IMR-90 (cell line): ENCODE results near the gene OSM. TPM values are rescaled to one million over a fixed set of nuclear protein-coding genes. Genes with fewer than 3 reads are reported as not detected.

ENCODE experiments used
- ATAC-seq: fragments of 200-7000 bp; cut with Tn5 transposase; 2 replicates; pipeline ENCODE4 v1.9.1; 2020; ENCODE audit warnings: low read depth, mild to moderate bottlenecking, moderate library complexity
- BruUV-seq: library from RNA; stranded (reverse); fragments of 400-500 nt; replicated peaks from 2 replicates; lab custom pipeline; 2021; lab: Mats Ljungman, UMichigan
- CTCF ChIA-PET: fragments of 300-600 bp; formaldehyde crosslinking; extraction: SDS; loops from one replicate; lab custom pipeline; 2021; ENCODE audit warnings: antibody characterized with exemption; lab: Yijun Ruan, JAX
- POLR2A ChIA-PET: fragments of 300-600 bp; sonication (Branson Sonifier 250); formaldehyde crosslinking; loops from one replicate; lab custom pipeline; 2022; ENCODE audit warnings: antibody characterized with exemption; ENCODE audit not compliant: unreplicated experiment; lab: Charles Lee
- DNase-seq: peaks from one replicate; pipeline ENCODE4 v3.0.0; 2013
- H2AFZ ChIP-seq: replicated peaks from 2 replicates; pipeline ENCODE3; 2013; ENCODE audit warnings: low read length, mild to moderate bottlenecking; ENCODE audit not compliant: poor library complexity
- H2AK5ac ChIP-seq: 2 replicates; pipeline ENCODE4 v1.6.1; 2013; ENCODE audit warnings: low read depth, low read length, inconsistent platforms
- H2AK9ac ChIP-seq: replicated peaks from 2 replicates; pipeline ENCODE3; 2013; ENCODE audit warnings: mild to moderate bottlenecking, low read depth, low read length, moderate library complexity; ENCODE audit not compliant: poor library complexity
- H2BK120ac ChIP-seq: 2 replicates; pipeline ENCODE4 v1.6.1; 2013; ENCODE audit warnings: low read depth, low read length, inconsistent platforms
- H2BK15ac ChIP-seq: 3 replicates; pipeline ENCODE4 v1.6.1; 2013; ENCODE audit warnings: low read depth, low read length, inconsistent platforms
- H2BK20ac ChIP-seq: 2 replicates; pipeline ENCODE4 v1.6.1; 2013; ENCODE audit warnings: low read depth, mild to moderate bottlenecking, inconsistent platforms, low read length, moderate library complexity
- H2BK5ac ChIP-seq: 2 replicates; pipeline ENCODE4 v1.6.1; 2013; ENCODE audit warnings: mild to moderate bottlenecking, low read depth, low read length, inconsistent platforms; ENCODE audit not compliant: poor library complexity, severe bottlenecking
- H3K14ac ChIP-seq: replicated peaks from 2 replicates; pipeline ENCODE4 v1.6.1; 2013; ENCODE audit warnings: low read depth, low read length, inconsistent platforms
- H3K18ac ChIP-seq: 2 replicates; pipeline ENCODE4 v1.6.1; 2013; ENCODE audit warnings: low read depth, low read length, control low read depth
- H3K23ac ChIP-seq: 2 replicates; pipeline ENCODE4 v1.6.1; 2013; ENCODE audit warnings: low read depth, low read length, inconsistent platforms
- H3K27ac ChIP-seq: 2 replicates; pipeline ENCODE4 v1.5.1; 2013; ENCODE audit warnings: mild to moderate bottlenecking, control low read depth, low read length; ENCODE audit not compliant: insufficient read depth
- H3K27me3 ChIP-seq: 2 replicates; pipeline ENCODE4 v1.6.1; 2013; ENCODE audit warnings: low read length; ENCODE audit not compliant: control insufficient read depth, insufficient read depth
- H3K36me3 ChIP-seq: 2 replicates; pipeline ENCODE4 v1.6.1; 2013; ENCODE audit warnings: low read length, mixed read lengths; ENCODE audit not compliant: control insufficient read depth, insufficient read depth
- H3K4ac ChIP-seq: 2 replicates; pipeline ENCODE4 v1.6.1; 2013; ENCODE audit warnings: low read depth, low read length, inconsistent platforms
- H3K4me1 ChIP-seq: 2 replicates; pipeline ENCODE4 v1.6.1; 2013; ENCODE audit warnings: low read length, mixed read lengths; ENCODE audit not compliant: control insufficient read depth, insufficient read depth
- H3K4me2 ChIP-seq: 2 replicates; pipeline ENCODE4 v1.6.1; 2013; ENCODE audit warnings: low read depth, mild to moderate bottlenecking, control low read depth, low read length, moderate library complexity
- H3K4me3 ChIP-seq: 2 replicates; pipeline ENCODE4 v1.5.1; 2013; ENCODE audit warnings: low read depth, mild to moderate bottlenecking, control low read depth, low read length, moderate library complexity; ENCODE audit not compliant: insufficient read depth
- H3K56ac ChIP-seq: 2 replicates; pipeline ENCODE4 v1.6.1; 2013; ENCODE audit warnings: low read length, inconsistent platforms; ENCODE audit not compliant: insufficient read depth; ENCODE audit errors: extremely low read depth
- H3K79me1 ChIP-seq, 2 experiments: 2 replicates each; pipeline ENCODE4 v1.6.1; 2013; ENCODE audit warnings: low read length in 2 of 2, inconsistent platforms in 1 of 2, low read depth in 1 of 2
- H3K9ac ChIP-seq: 2 replicates; pipeline ENCODE4 v1.6.1; 2013; ENCODE audit warnings: low read depth, low read length, control low read depth
- H3K9me1 ChIP-seq: 2 replicates; pipeline ENCODE4 v1.6.1; 2013; ENCODE audit warnings: low read length, inconsistent platforms; ENCODE audit not compliant: insufficient read depth
- H3K9me3 ChIP-seq: 2 replicates; pipeline ENCODE4 v1.6.1; 2013; ENCODE audit warnings: low read length; ENCODE audit not compliant: control insufficient read depth, insufficient read depth
- H4K20me1 ChIP-seq: 2 replicates; pipeline ENCODE4 v1.6.1; 2013; ENCODE audit warnings: low read length, inconsistent platforms; ENCODE audit not compliant: insufficient read depth
- H4K5ac ChIP-seq: 2 replicates; pipeline ENCODE4 v1.6.1; 2013; ENCODE audit warnings: mild to moderate bottlenecking, low read depth, low read length, control low read depth
- H4K8ac ChIP-seq, 2 experiments: 2 replicates each; pipeline ENCODE4 v1.6.1; 2013; ENCODE audit warnings: low read depth in 2 of 2, low read length in 2 of 2, control low read depth in 1 of 2, inconsistent platforms in 1 of 2
- H4K91ac ChIP-seq: 2 replicates; pipeline ENCODE4 v1.6.1; 2013; ENCODE audit warnings: low read depth, low read length, inconsistent platforms; ENCODE audit not compliant: insufficient read depth
- BHLHE40 ChIP-seq: fragments of 150-350 bp; IDR thresholded peaks from 2 replicates; pipeline ENCODE4 v1.6.1; 2016; ENCODE audit warnings: mild to moderate bottlenecking, low read depth, low read length
- CHD1 ChIP-seq: IDR thresholded peaks from 2 replicates; pipeline ENCODE4 v1.6.1; 2012; ENCODE audit warnings: low read depth, low read length, improper control_type of control experiment
- CTCF ChIP-seq: conservative IDR thresholded peaks from 2 replicates; pipeline ENCODE4 v1.5.1; 2012; ENCODE audit warnings: mild to moderate bottlenecking, low read depth, low read length, improper control_type of control experiment
- ELK1 ChIP-seq: fragments of 150-350 bp; IDR thresholded peaks from 2 replicates; pipeline ENCODE4 v1.6.1; 2016; ENCODE audit warnings: low read depth, mild to moderate bottlenecking, low read length, moderate library complexity, borderline replicate concordance
- FOS ChIP-seq: fragments of 150-350 bp; IDR thresholded peaks from 2 replicates; pipeline ENCODE4 v1.6.1; 2016; ENCODE audit warnings: low read depth, low read length
- MAFK ChIP-seq: IDR thresholded peaks from 2 replicates; pipeline ENCODE4 v1.6.1; 2012; ENCODE audit warnings: low read depth, low read length, improper control_type of control experiment
- MAZ ChIP-seq: IDR thresholded peaks from 2 replicates; pipeline ENCODE4 v1.6.1; 2012; ENCODE audit warnings: low read depth, mild to moderate bottlenecking, low read length, improper control_type of control experiment, moderate library complexity, borderline replicate concordance
- MXI1 ChIP-seq: IDR thresholded peaks from 2 replicates; pipeline ENCODE4 v1.6.1; 2012; ENCODE audit warnings: low read depth, mild to moderate bottlenecking, low read length, moderate library complexity, borderline replicate concordance
- POLR2A ChIP-seq: IDR thresholded peaks from 2 replicates; pipeline ENCODE4 v1.6.1; 2012; ENCODE audit warnings: mild to moderate bottlenecking, low read depth, low read length
- RAD21 ChIP-seq: IDR thresholded peaks from 2 replicates; pipeline ENCODE4 v1.6.1; 2012; ENCODE audit warnings: low read length, improper control_type of control experiment
- RCOR1 ChIP-seq: IDR thresholded peaks from 2 replicates; pipeline ENCODE4 v1.6.1; 2012; ENCODE audit warnings: mild to moderate bottlenecking, low read length, improper control_type of control experiment; ENCODE audit not compliant: insufficient replicate concordance
- RFX5 ChIP-seq: IDR thresholded peaks from 2 replicates; pipeline ENCODE4 v1.8.0; 2012; ENCODE audit warnings: low read depth, mild to moderate bottlenecking, low read length, moderate library complexity
- SMC3 ChIP-seq: fragments of 150-350 bp; IDR thresholded peaks from 2 replicates; pipeline ENCODE4 v1.6.1; 2016; ENCODE audit warnings: low read depth, mild to moderate bottlenecking, antibody characterized with exemption, low read length, moderate library complexity
- USF2 ChIP-seq: fragments of 150-350 bp; IDR thresholded peaks from 2 replicates; pipeline ENCODE4 v1.6.1; 2017; ENCODE audit warnings: mild to moderate bottlenecking, antibody characterized with exemption, low read length, low read depth
- WGBS, 2 experiments: methylation state at CpG; one replicate each; pipeline versions ENCODE4 v1.1.5 to v1.1.7; 2013; ENCODE audit warnings: missing lambda C conversion rate in 2 of 2; ENCODE audit not compliant: insufficient read length in 1 of 2; ENCODE audit errors: extremely low coverage in 2 of 2; 5-methylcytosine and 5-hydroxymethylcytosine counted together
- dilution Hi-C: fragments of 300-500 bp; cut with HindIII; formaldehyde crosslinking; loops from one replicate; pipeline ENCODE4 v1.14.3; 2018; ENCODE audit warnings: low sequenced_read_pairs; ENCODE audit not compliant: unreplicated experiment
- in situ Hi-C: fragments of 300-500 bp; cut with MboI; formaldehyde crosslinking; loops from 3 replicates; pipeline ENCODE4 v1.14.3; 2019; ENCODE audit warnings: low sequenced_read_pairs, inconsistent platforms, mixed read lengths
- intact Hi-C: fragments of 100-400 bp; cut with micrococcal nuclease; formaldehyde crosslinking; loops from 2 replicates; pipeline ENCODE4 v1.10.0; 2022
- polyA plus RNA-seq, 3 experiments: library from polyadenylated mRNA; depleted of rRNA; stranded (reverse); fragments of >200 nt; gene quantifications; 2 replicates each; pipeline ENCODE4 v1.2.3, GENCODE V29; 2012; ENCODE audit warnings: low replicate concordance in 1 of 3
- total RNA-seq: library from RNA; depleted of rRNA; stranded (reverse); fragments of >200 nt; gene quantifications from 2 replicates; pipeline ENCODE4 v1.2.3, GENCODE V29; 2012

The OSM gene
- total and polyA plus RNA-seq, 2 of the 4 experiments (the other 2 are of a cell fraction): not detected

DNA sequence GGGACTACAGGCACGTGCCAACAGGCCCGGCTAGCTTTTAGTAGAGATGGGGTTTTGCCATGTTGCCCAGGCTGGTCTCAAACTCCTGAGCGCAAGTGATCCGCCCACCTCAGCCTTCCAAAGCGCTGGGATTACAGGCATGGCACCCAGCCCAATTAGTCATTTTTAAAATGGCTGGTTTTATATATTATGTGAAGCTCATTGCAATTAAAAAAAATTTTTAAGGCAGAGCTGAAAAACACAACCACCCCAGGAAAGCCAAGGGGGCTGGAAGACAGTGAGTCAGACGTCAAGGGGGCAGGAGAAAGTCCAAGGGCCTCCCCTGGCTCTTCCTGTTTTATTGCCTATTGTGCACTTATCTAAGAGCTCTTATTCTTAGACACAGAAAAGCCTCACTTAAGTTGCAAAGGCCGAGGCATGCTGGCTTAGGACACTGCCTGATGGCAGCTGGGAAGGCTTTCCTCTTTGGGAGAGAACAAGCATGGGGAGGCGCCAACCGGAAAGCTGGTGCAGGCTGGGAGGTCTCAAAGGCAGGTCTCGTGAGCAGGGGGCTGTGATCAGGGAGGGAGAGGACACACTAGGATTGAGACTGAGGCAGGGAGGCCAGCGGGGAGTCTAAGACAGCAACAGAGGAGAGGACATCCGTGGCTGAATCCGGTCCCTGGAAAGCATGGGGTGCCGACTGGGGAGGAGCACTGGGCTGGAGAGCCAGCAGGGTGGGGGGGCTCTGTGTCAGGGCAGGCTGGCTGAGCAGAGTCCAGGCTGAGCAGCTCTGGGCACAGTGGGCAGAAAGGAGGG, 11.1 kb upstream of the OSM start:
- DNase-seq: peak; percentile 80
- Histone ChIP-seq H3K9ac (peak overlapping the region; percentile 40), H2AFZ (peak overlapping the region; percentile 64), H3K4ac (peak overlapping the region; percentile 31), H3K9me1 (peaks cover 8% of the 10 kb centered on the region), H3K79me1 (no peaks in the 10 kb centered on the region), H3K4me3 (no peak overlapping the region), H3K27ac (peak overlapping the region; percentile 79), H2AK5ac (peak overlapping the region; percentile 9), H3K4me2 (no peak overlapping the region), H4K8ac (peak overlapping the region; percentile 70 to 94), H3K14ac (peak overlapping the region; percentile 43), H3K18ac (peak overlapping the region; percentile 61), H3K36me3 (no peaks in the 10 kb centered on the region), H3K9me3 (no peaks in the 10 kb centered on the region), H2BK5ac (peak overlapping the region; percentile 3), H2BK120ac (peak overlapping the region; percentile 21; the same call in 1 of the 2 replicates), H4K5ac (peak overlapping the region; percentile 14; the same call in 1 of the 2 replicates), H4K20me1 (no peaks in the 10 kb centered on the region), H3K23ac (no peak overlapping the region), H3K56ac (no peak overlapping the region), H2BK15ac (no peak overlapping the region), H4K91ac (peak overlapping the region; percentile 26; the same call in 1 of the 2 replicates), H3K4me1 (peaks cover 10% of the 10 kb centered on the region), H2AK9ac (peak overlapping the region; percentile 3), H3K27me3 (no peaks in the 10 kb centered on the region), H2BK20ac (no peak overlapping the region)
- ChIA-PET POLR2A (interaction anchor here (1.3 kb wide), 1 partner anchor 49 kb away, joined by 7 read pairs; the partner anchor contains the start of gene TBC1D10A), CTCF (interaction anchor here (0.7 to 1.2 kb wide), 2 partner anchors 11 to 173 kb away, joined by 4 to 6 read pairs; no protein-coding TSS in a partner anchor)
- ATAC-seq: peak; percentile 73
- in situ Hi-C loops: no loop called here
- dilution Hi-C loops: no loop called here
- intact Hi-C loops: no loop called here
- no TSS peak for BruUV-seq
- WGBS, 2 experiments: 45% methylated on average over 6 of the region's 14 CpGs; no CpG with 5 or more reads in 1 of the 2 experiments
- TF ChIP-seq POLR2A: no peak
- TF ChIP-seq RFX5: no peak
- TF ChIP-seq BHLHE40: peak; percentile 31; the same call in 1 of the 2 replicates
- no peak for TF ChIP-seq USF2
- TF ChIP-seq MAFK: peak; percentile 67
- TF ChIP-seq CHD1: no peak
- TF ChIP-seq ELK1: no peak
- no peak for TF ChIP-seq FOS
- TF ChIP-seq RCOR1: no peak
- 0 out of 2 replicates have a peak, but pooled peaks have one; percentile 9 for TF ChIP-seq MAZ
- no peak for TF ChIP-seq SMC3
- TF ChIP-seq CTCF: no peak
- no peak for TF ChIP-seq RAD21
- no peak for TF ChIP-seq MXI1
